Progenitor cell of endocrine pancreas (in vitro differentiated cells): ENCODE data around the gene NKAIN2. TPM values are rescaled to one million over a fixed set of nuclear protein-coding genes. Genes with fewer than 3 reads are reported as not detected.

Source experiments
- DNase-seq: peaks from one replicate; pipeline ENCODE4 v3.0.0; 2021; ENCODE audit warnings: low spot score; ENCODE audit not compliant: unreplicated experiment
- H3K27ac Mint-ChIP-seq: 2 replicates; pipeline ENCODE4 v1.8.0; 2021; ENCODE audit warnings: mild to moderate bottlenecking, moderate library complexity, mixed read lengths
- H3K27me3 Mint-ChIP-seq: 2 replicates; pipeline ENCODE4 v1.8.0; 2021; ENCODE audit warnings: mixed read lengths
- H3K36me3 Mint-ChIP-seq: 2 replicates; pipeline ENCODE4 v1.8.0; 2022; ENCODE audit warnings: mixed read lengths; ENCODE audit not compliant: insufficient read depth
- H3K4me1 Mint-ChIP-seq: 2 replicates; pipeline ENCODE4 v1.8.0; 2021; ENCODE audit warnings: low read depth, mixed read lengths
- H3K4me3 Mint-ChIP-seq: 2 replicates; pipeline ENCODE4 v1.8.0; 2021; ENCODE audit warnings: low read depth, mild to moderate bottlenecking, moderate library complexity, mixed read lengths
- H3K9me3 Mint-ChIP-seq: 2 replicates; pipeline ENCODE4 v1.8.0; 2021; ENCODE audit warnings: low read depth, mixed read lengths
- CTCF ChIP-seq: fragments of 200-600 bp; sonication (generic); IDR thresholded peaks from one replicate; pipeline ENCODE4 v1.5.0; 2021; ENCODE audit warnings: antibody characterized with exemption, mild to moderate bottlenecking; ENCODE audit not compliant: unreplicated experiment
- total RNA-seq: library from RNA; stranded (reverse); gene quantifications from 2 replicates; pipeline ENCODE4 v1.2.1, GENCODE V29; 2021

NKAIN2 gene
- total RNA-seq, 1 donor from 2014 or later: 2.5 TPM

GRCh38 chr6:124567401-124567800 lies 763.7 kb downstream of the NKAIN2 start:
- H3K4me3 Mint-ChIP-seq: no peak overlapping the region
- H3K27me3 Mint-ChIP-seq: no peaks in the 10 kb centered on the region
- peaks cover 2% of the 10 kb centered on the region for H3K4me1 Mint-ChIP-seq
- H3K9me3 Mint-ChIP-seq: peaks cover 18% of the 10 kb centered on the region
- H3K36me3 Mint-ChIP-seq: peaks cover 2% of the 10 kb centered on the region
- no peak for DNase-seq
- TF ChIP-seq CTCF: no peak
- no peak overlapping the region for H3K27ac Mint-ChIP-seq

- Mint-ChIP-seq H3K36me3 (peaks cover 2% of the 10 kb centered on the region), H3K4me3 (no peak overlapping the region), H3K27ac (no peak overlapping the region), H3K4me1 (no peaks in the 10 kb centered on the region), H3K27me3 (no peaks in the 10 kb centered on the region), H3K9me3 (peaks cover 13% of the 10 kb centered on the region)
- DNase-seq: no peak
- no peak for TF ChIP-seq CTCF
Measured at GRCh38 chr6:124573953-124574352, 770.3 kb downstream of the NKAIN2 start.

- no peaks in the 10 kb centered on the region for H3K4me1 Mint-ChIP-seq
- DNase-seq: no peak
- H3K9me3 Mint-ChIP-seq: peaks cover 7% of the 10 kb centered on the region
- no peak overlapping the region for H3K4me3 Mint-ChIP-seq
- TF ChIP-seq CTCF: no peak
- H3K27me3 Mint-ChIP-seq: no peaks in the 10 kb centered on the region
- H3K27ac Mint-ChIP-seq: no peak overlapping the region
- H3K36me3 Mint-ChIP-seq: no peaks in the 10 kb centered on the region
Measured at GRCh38 chr6:124577734-124578281, 774.1 kb downstream of the NKAIN2 start.

GRCh38 chr6:124590001-124590400 lies 786.3 kb downstream of the NKAIN2 start:
- Mint-ChIP-seq H3K27me3 (peaks cover 5% of the 10 kb centered on the region), H3K4me1 (peaks cover 5% of the 10 kb centered on the region), H3K27ac (no peak overlapping the region), H3K4me3 (no peak overlapping the region), H3K36me3 (no peaks in the 10 kb centered on the region), H3K9me3 (no peaks in the 10 kb centered on the region)
- no peak for TF ChIP-seq CTCF
- DNase-seq: no peak

GRCh38 chr6:124599656-124600055 lies 796.0 kb downstream of the NKAIN2 start:
- H3K9me3 Mint-ChIP-seq: no peaks in the 10 kb centered on the region
- no peaks in the 10 kb centered on the region for H3K4me1 Mint-ChIP-seq
- DNase-seq: no peak
- peaks cover 2% of the 10 kb centered on the region for H3K27me3 Mint-ChIP-seq
- no peak overlapping the region for H3K4me3 Mint-ChIP-seq
- no peaks in the 10 kb centered on the region for H3K36me3 Mint-ChIP-seq
- no peak overlapping the region for H3K27ac Mint-ChIP-seq
- TF ChIP-seq CTCF: no peak
